H1 (cell line): Measurements from ENCODE around the gene TRIM24. TPM values are rescaled to one million over a fixed set of nuclear protein-coding genes. Genes with fewer than 3 reads are reported as not detected.

Experiments used
- ASH2L ChIP-seq: fragments of 200-600, 300-600 bp; sonication (generic); IDR thresholded peaks from one replicate; pipeline ENCODE4 v1.7.1; 2017; ENCODE audit warnings: low read length
- BACH1 ChIP-seq: IDR thresholded peaks from 2 replicates; pipeline ENCODE4 v1.6.1; 2012; ENCODE audit warnings: low read length, improper control_type of control experiment
- BCL11A ChIP-seq, 2 experiments: IDR thresholded peaks; one replicate each; pipeline ENCODE4 v1.6.1; 2011; ENCODE audit warnings: low read depth in 2 of 2, low read length in 2 of 2, mild to moderate bottlenecking in 2 of 2
- BRCA1 ChIP-seq: IDR thresholded peaks from 2 replicates; pipeline ENCODE4 v1.6.1; 2012; ENCODE audit warnings: low read depth, low read length, improper control_type of control experiment
- CBX5 ChIP-seq: fragments of 300-800, 300-1000 bp; sonication (generic); IDR thresholded peaks from 2 replicates; pipeline ENCODE4 v1.7.1; 2016; ENCODE audit warnings: antibody characterized with exemption, low read length, low read depth
- CBX8 ChIP-seq: fragments of 300-800, 300-1000 bp; sonication (generic); IDR thresholded peaks from 2 replicates; pipeline ENCODE4 v1.7.1; 2016; ENCODE audit warnings: low read depth, low read length, borderline replicate concordance
- EP300 ChIP-seq, 2 experiments: IDR thresholded peaks; 1 replicate in 1 of 2; 2 replicates in 1 of 2; pipeline ENCODE4 v1.6.1; 2011 to 2012; ENCODE audit warnings: low read depth in 2 of 2, low read length in 2 of 2, mild to moderate bottlenecking in 2 of 2, borderline replicate concordance in 1 of 2, inconsistent platforms in 1 of 2, moderate library complexity in 1 of 2
- JUN ChIP-seq: IDR thresholded peaks from 2 replicates; pipeline ENCODE4 v1.6.1; 2011; ENCODE audit warnings: low read depth, mild to moderate bottlenecking, improper control_type of control experiment, low read length
- JUND ChIP-seq: IDR thresholded peaks from 2 replicates; pipeline ENCODE4 v1.6.1; 2011; ENCODE audit warnings: mild to moderate bottlenecking, improper control_type of control experiment, low read length
- KDM5A ChIP-seq: fragments of 200-600 bp; IDR thresholded peaks from 2 replicates; pipeline ENCODE4 v1.7.1; 2012; ENCODE audit warnings: mild to moderate bottlenecking, low read length, inconsistent platforms, mixed read lengths
- NRF1 ChIP-seq: IDR thresholded peaks from 2 replicates; pipeline ENCODE4 v1.6.1; 2011; ENCODE audit warnings: mild to moderate bottlenecking, low read depth, low read length, improper control_type of control experiment
- POLR2A ChIP-seq, 2 experiments: IDR thresholded peaks; 1 replicate in 1 of 2; 2 replicates in 1 of 2; pipeline ENCODE4 v1.6.1; 2011; ENCODE audit warnings: low read depth in 2 of 2, low read length in 2 of 2, mild to moderate bottlenecking in 2 of 2; ENCODE audit errors: control extremely low read depth in 1 of 2
- RBBP5 ChIP-seq: IDR thresholded peaks from 2 replicates; pipeline ENCODE4 v1.7.1; 2012; ENCODE audit warnings: low read depth, mild to moderate bottlenecking, inconsistent platforms, low read length, moderate library complexity, borderline replicate concordance
- RXRA ChIP-seq: IDR thresholded peaks from 2 replicates; pipeline ENCODE4 v1.6.1; 2011; ENCODE audit warnings: low read depth, mild to moderate bottlenecking, low read length, moderate library complexity; ENCODE audit not compliant: insufficient read depth
- SIN3A ChIP-seq, 2 experiments: IDR thresholded peaks in 1 of 2; conservative IDR thresholded peaks in 1 of 2; 2 replicates each; pipeline ENCODE4 v1.6.1; 2011 to 2012; ENCODE audit warnings: low read length in 2 of 2, improper control_type of control experiment in 1 of 2, low read depth in 1 of 2, mild to moderate bottlenecking in 1 of 2
- SIRT6 ChIP-seq: IDR thresholded peaks from one replicate; pipeline ENCODE4 v1.7.1; 2012; ENCODE audit warnings: low read length, inconsistent platforms
- SP2 ChIP-seq: IDR thresholded peaks from 2 replicates; pipeline ENCODE4 v1.6.1; 2012; ENCODE audit warnings: mild to moderate bottlenecking, low read length, inconsistent platforms
- polyA plus RNA-seq, 7 experiments: library from polyadenylated mRNA; depleted of rRNA in 3 of 7; stranded (reverse) in 5 of 7; unstranded in 2 of 7; fragments of >200 nt in 5 of 7; fragments of 200-250 nt in 2 of 7; gene quantifications; 1 replicate in 5 of 7; 2 replicates in 1 of 7; 4 replicates in 1 of 7; pipeline versions ENCODE4 v1.2.1 to v1.2.3, GENCODE V29; 2011 to 2013; ENCODE audit warnings: missing spikeins in 2 of 7, mixed read lengths in 2 of 7
- total RNA-seq: library from RNA; stranded (reverse); fragmentation: NEBNext Ultra II Directional; extraction: Animal tissue kit (Norgen Biotek cat#: 25700); gene quantifications from 2 replicates; pipeline ENCODE4 v1.2.1, GENCODE V29; 2021
- TF ChIP-seq, protein P1 (sequence below): IDR thresholded peaks from 2 replicates; pipeline ENCODE4 v1.6.1; 2012; ENCODE audit warnings: low read length, inconsistent platforms
- TF ChIP-seq, protein P2 (sequence below): IDR thresholded peaks from 2 replicates; pipeline ENCODE4 v1.6.1; 2012; ENCODE audit warnings: inconsistent platforms
- TF ChIP-seq, protein P3 (sequence below): IDR thresholded peaks from 2 replicates; pipeline ENCODE4 v1.6.1; 2011; ENCODE audit warnings: low read depth, mild to moderate bottlenecking, low read length; ENCODE audit not compliant: insufficient read depth

TRIM24 gene
- total and polyA plus RNA-seq, 2 of the 8 experiments (the other 6 are each of a cell fraction or from before 2014, with no cell fraction given): 67.6 to 149 TPM

DNA sequence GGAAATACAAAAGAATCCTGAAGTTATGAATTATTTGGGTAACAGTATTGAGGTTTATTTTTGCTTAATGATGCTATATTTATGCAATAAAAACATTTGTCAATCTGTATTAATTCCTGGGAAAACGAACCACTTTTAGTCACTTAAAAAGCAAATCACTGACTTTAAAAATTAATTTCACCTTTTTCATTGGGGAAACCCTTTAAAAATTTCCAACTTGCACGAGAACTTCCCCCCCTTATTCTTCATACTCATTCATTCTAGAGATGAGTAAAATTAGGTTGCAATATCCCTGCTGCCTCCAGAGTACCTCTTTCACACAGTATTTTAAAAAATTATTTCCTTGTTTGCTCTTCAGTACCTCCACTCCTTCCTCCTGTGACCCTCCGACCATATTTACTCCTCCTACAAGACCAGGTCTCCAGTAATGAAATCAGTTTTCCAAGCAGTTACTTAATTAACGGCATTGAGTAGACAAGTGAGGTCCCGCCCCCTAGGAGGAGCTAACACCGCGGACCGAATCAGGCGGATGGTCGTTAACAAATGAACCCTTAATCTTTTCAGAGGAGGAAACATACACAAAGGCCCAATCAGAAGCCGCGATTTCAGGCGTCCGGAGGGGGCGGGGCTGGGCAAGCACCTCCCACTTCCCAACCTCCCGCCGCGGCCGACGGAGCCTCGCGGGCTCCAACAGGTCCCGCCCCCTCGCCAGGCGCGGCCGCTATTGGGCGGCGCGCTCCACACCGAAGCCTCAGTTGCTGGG, 465 bp upstream of the TRIM24 start (continued):
- TF ChIP-seq, protein P1, sequence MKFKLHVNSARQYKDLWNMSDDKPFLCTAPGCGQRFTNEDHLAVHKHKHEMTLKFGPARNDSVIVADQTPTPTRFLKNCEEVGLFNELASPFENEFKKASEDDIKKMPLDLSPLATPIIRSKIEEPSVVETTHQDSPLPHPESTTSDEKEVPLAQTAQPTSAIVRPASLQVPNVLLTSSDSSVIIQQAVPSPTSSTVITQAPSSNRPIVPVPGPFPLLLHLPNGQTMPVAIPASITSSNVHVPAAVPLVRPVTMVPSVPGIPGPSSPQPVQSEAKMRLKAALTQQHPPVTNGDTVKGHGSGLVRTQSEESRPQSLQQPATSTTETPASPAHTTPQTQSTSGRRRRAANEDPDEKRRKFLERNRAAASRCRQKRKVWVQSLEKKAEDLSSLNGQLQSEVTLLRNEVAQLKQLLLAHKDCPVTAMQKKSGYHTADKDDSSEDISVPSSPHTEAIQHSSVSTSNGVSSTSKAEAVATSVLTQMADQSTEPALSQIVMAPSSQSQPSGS: 0 out of 2 replicates have a peak, but pooled peaks have one; percentile 28
- TF ChIP-seq SP2: no peak
- TF ChIP-seq, protein P2, sequence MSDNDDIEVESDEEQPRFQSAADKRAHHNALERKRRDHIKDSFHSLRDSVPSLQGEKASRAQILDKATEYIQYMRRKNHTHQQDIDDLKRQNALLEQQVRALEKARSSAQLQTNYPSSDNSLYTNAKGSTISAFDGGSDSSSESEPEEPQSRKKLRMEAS: no peak
- no peak for TF ChIP-seq CBX8
- TF ChIP-seq ASH2L: no peak
- peak; percentile 59; the same call in 1 of the 2 replicates for TF ChIP-seq BRCA1
- no peak for TF ChIP-seq JUN
- no peak for TF ChIP-seq KDM5A
- TF ChIP-seq RBBP5: no peak
- no peak for TF ChIP-seq NRF1
- TF ChIP-seq, protein P3, sequence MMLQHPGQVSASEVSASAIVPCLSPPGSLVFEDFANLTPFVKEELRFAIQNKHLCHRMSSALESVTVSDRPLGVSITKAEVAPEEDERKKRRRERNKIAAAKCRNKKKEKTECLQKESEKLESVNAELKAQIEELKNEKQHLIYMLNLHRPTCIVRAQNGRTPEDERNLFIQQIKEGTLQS: no peak
- no peak for TF ChIP-seq SIRT6
- TF ChIP-seq CBX5: no peak
- no peak for TF ChIP-seq SIN3A (conservative IDR thresholded peaks at IDR 0.05 in 1 of 2, IDR thresholded peaks at IDR 0.05 in 1 of 2; ENCODE audit: low read depth in 1 of 2, low read length in 2 of 2)
- no peak for TF ChIP-seq BCL11A (IDR thresholded peaks at IDR 0.05; ENCODE audit: low read depth in 2 of 2, low read length in 2 of 2)
- TF ChIP-seq RXRA: no peak
- TF ChIP-seq EP300 (IDR thresholded peaks at IDR 0.05; ENCODE audit: borderline replicate concordance in 1 of 2, low read depth in 2 of 2, low read length in 2 of 2): no peak
- TF ChIP-seq POLR2A (IDR thresholded peaks at IDR 0.05; ENCODE audit: control extremely low read depth in 1 of 2, low read depth in 2 of 2, low read length in 2 of 2): peak; percentile 71 to 96
- no peak for TF ChIP-seq JUND
- TF ChIP-seq BACH1: no peak
